IPS DF 6.9 (cell line): ENCODE results near the gene ARID1B.
"Not testable (repeated sequence)": the region's sequence is repeated elsewhere in the genome, so short reads cannot be mapped to it uniquely, and the experiment has no call there.

Experiments used
- DNase-seq: peaks from one replicate; pipeline ENCODE4 v3.0.0-alpha.2; 2013; ENCODE audit warnings: low read depth, low spot score
- H3K27ac ChIP-seq: one replicate; pipeline ENCODE4 v1.5.1; 2013; ENCODE audit warnings: low read length, control low read depth
- H3K27me3 ChIP-seq: 2 replicates; pipeline ENCODE4 v1.6.1; 2013; ENCODE audit warnings: mild to moderate bottlenecking, low read length; ENCODE audit not compliant: control insufficient read depth, insufficient read depth
- H3K36me3 ChIP-seq: 2 replicates; pipeline ENCODE4 v1.6.1; 2013; ENCODE audit warnings: low read length; ENCODE audit not compliant: control insufficient read depth, insufficient read depth
- H3K4me1 ChIP-seq: 2 replicates; pipeline ENCODE4 v1.6.1; 2013; ENCODE audit warnings: low read length; ENCODE audit not compliant: control insufficient read depth, insufficient read depth
- H3K4me3 ChIP-seq: 2 replicates; pipeline ENCODE4 v1.5.1; 2013; ENCODE audit warnings: mild to moderate bottlenecking, low read length
- H3K9me3 ChIP-seq: 2 replicates; pipeline ENCODE4 v1.6.1; 2013; ENCODE audit warnings: low read length, inconsistent platforms; ENCODE audit not compliant: control insufficient read depth, insufficient read depth
- WGBS: extraction: QIAGEN DNeasy Blood & Tissue Kit; methylation state at CpG from one replicate; pipeline ENCODE4 v1.1.7; 2013; ENCODE audit warnings: mixed read lengths, missing lambda C conversion rate; ENCODE audit not compliant: insufficient read length, insufficient coverage; 5-methylcytosine and 5-hydroxymethylcytosine counted together

The ARID1B gene

DNA sequence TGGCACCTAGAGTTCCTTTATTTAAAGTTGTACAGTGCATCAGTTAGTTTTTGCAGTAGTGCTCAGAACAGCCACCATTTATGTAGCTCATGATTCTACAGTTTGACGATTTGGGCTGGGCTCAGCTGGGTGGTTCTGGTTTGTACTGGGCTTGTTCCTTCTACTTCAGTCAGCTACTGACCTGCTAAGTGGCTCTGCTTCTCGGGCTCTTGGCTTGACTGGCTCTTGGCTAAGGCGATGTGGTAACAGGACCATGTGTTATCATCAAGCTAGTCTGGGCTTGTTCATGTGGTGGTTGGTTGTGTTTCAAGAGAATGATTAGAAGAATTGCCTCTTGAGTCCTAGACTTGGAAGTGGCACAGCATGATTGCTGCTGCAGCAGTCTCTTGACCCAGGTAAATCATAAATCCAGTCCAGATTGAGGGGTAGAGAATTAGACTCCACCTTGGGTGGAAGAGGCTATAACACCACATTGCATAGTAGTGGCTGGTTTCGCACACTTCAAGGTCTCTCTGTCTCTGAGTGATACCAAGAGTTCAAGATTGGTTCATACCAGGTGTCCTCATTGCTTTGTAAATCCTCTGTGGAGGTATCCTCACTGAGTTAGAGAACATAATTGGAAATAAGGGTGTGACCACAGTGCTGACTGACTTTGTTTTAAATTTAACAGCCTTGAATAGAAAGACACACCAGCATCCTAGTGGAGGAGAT, 253.0 kb downstream of the ARID1B start:
- H3K27ac ChIP-seq = no peak overlapping the region
- H3K27me3 ChIP-seq = no peaks in the 10 kb centered on the region
- no peak for DNase-seq
- WGBS = no CpG with 5 or more reads among the region's 4 CpGs
- no peaks in the 10 kb centered on the region for H3K36me3 ChIP-seq
- H3K9me3 ChIP-seq = no peaks in the 10 kb centered on the region
- H3K4me3 ChIP-seq = no peak overlapping the region
- no peaks in the 10 kb centered on the region for H3K4me1 ChIP-seq

DNA sequence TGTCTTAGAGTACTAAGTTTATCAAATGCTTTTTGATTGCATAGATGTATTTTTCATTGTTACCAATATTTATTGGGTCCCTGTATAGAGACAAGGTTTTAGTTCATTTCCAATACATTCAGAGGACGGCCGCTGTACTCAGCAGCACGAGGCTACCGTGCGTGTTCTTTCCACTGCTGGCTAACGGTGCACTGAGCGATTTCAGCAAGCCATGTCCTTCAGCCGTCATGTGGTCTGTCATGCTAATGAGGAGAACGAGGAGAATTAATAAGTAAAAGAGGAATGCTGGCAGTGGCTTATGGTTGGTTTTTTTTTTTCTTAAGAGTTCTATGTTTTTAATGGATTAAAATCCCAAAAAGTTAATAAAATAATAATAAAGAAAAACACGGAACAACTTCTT, 253.6 kb downstream of the ARID1B start:
- H3K36me3 ChIP-seq = no peaks in the 10 kb centered on the region
- no peak for DNase-seq
- H3K27ac ChIP-seq = no peak overlapping the region
- no CpG with 5 or more reads among the region's 10 CpGs for WGBS
- no peak overlapping the region for H3K4me3 ChIP-seq
- H3K4me1 ChIP-seq = no peaks in the 10 kb centered on the region
- no peaks in the 10 kb centered on the region for H3K27me3 ChIP-seq
- no peaks in the 10 kb centered on the region for H3K9me3 ChIP-seq

DNA sequence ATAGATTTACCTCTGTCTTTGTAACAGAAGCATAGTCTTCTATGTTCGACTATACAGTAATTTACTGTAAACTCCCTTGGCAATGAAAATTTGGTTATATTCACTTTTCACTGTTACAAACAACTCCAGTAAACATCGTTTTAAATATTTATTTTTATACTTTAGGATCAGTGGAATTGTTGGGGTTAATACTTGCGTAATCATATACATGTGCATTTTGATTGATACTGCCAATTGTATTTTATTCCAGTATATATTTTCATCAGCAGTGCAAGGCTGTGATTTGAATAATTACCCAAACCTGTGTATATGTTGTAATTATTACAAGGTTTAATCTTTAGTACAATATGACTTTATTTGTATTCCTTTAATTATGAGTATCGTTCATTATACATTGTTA, 255.7 kb downstream of the ARID1B start:
- Histone ChIP-seq H3K9me3 (no peaks in the 10 kb centered on the region), H3K27me3 (no peaks in the 10 kb centered on the region), H3K4me1 (peaks cover 5% of the 10 kb centered on the region; the same call in 1 of the 2 replicates), H3K27ac (no peak overlapping the region), H3K36me3 (no peaks in the 10 kb centered on the region), H3K4me3 (no peak overlapping the region)
- DNase-seq = no peak
- no CpG with 5 or more reads among the region's 4 CpGs for whole genome bisulfite sequencing

DNA sequence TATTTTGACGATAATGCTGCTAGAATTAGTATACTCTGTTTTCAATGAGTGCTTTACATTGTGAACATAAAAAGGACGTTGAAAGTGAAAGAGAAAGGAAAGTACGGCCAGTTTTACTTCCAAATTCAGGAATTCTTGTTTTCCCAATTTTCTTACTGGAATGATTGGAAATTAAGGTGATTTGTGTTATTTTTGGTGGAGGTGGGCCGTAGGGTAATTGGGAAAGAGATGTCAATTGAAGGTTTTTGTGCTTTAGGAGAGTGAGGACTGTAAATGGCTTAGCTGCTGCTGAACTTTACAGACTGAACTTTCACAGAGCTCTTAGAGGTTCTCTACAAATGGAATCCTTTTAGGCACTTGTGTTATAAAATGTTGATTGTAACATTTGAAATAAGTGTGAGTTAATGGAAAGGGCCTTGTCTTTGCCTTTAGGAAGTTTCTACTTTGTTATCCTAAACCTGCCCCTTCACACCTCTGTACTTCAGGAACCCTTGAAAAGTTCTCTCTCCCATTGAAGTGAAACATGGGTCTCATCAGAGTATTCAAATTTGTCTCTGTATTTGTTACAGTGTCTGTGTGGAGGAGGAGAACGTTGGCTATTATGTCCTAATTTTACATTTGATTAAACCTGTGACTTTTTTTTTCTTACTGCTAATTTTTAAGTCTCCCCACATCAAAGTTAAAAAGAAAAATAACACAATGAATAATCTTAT, 256.4 kb downstream of the ARID1B start:
- peaks cover 5% of the 10 kb centered on the region; the same call in 1 of the 2 replicates for H3K4me1 ChIP-seq
- no peak for DNase-seq
- H3K9me3 ChIP-seq = no peaks in the 10 kb centered on the region
- H3K36me3 ChIP-seq = no peaks in the 10 kb centered on the region
- H3K27ac ChIP-seq = no peak overlapping the region
- H3K27me3 ChIP-seq = no peaks in the 10 kb centered on the region
- 100% methylated on average over 1 of the region's 5 CpGs for WGBS
- no peak overlapping the region for H3K4me3 ChIP-seq

DNA sequence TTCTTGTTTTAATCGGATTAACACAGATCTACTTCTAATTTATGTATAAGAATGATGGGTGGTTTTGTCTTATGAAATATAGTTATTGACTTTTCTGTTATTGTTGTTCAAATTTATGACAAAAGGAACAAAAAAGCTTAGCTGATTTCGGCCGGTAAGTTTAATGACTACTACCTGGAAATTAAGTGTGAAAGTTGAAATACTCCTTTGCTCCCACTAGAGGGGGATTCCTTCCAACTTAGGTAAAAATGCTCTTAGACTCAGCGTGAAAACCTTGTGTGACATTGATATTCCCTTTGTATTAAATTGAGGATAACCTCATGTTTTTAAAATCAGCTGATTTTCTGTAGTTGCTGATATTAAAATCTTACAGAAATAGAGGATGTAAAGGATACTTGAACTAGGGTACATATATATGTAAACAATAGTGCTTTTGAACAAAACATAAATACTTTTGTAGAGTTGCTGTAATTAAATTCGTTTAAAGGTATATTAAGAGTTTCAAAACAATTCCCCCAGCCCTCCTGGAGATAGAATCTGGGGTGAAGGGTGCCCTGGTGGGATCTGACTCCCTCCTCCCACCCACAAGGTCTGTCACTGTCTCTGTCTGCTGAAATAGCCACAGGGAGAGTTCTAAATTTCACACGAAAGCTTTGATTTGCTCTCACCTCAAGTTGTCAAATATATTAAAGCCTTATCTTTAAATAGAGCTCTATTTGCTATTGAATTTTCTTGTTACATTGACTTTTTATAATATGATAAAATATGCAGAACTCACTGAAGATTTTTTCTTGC, 257.5 kb downstream of the ARID1B start:
- peaks cover 5% of the 10 kb centered on the region; the same call in 1 of the 2 replicates for H3K4me1 ChIP-seq

DNA sequence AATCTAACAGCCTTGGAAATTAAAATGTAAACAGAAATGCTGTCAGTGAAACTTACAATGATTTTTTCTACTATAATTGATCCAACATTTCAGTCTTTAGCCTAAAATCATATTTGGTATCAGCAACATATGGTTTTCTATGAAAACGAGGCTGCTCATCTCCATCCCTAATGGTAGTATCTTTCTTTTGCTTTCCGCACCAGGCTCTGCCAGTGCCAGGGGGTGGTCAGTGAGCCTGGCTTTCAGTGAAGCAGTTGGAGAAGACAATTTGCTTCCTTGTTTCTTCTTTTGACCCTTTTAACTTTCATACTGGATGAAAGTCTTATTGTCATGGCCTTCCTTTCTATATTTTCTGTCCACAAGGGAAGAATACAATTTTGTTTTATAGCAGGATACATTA, 258.4 kb downstream of the ARID1B start:
- no peaks in the 10 kb centered on the region for H3K27me3 ChIP-seq
- H3K27ac ChIP-seq = no peak overlapping the region
- no peak for DNase-seq
- no peaks in the 10 kb centered on the region for H3K9me3 ChIP-seq
- peaks cover 5% of the 10 kb centered on the region; the same call in 1 of the 2 replicates for H3K4me1 ChIP-seq
- no CpG with 5 or more reads among the region's 2 CpGs for WGBS
- no peaks in the 10 kb centered on the region for H3K36me3 ChIP-seq
- H3K4me3 ChIP-seq = no peak overlapping the region

More for the DNA sequence above, 257.5 kb downstream of the ARID1B start:
- Histone ChIP-seq H3K9me3 (no peaks in the 10 kb centered on the region), H3K27ac (no peak overlapping the region), H3K4me3 (no peak overlapping the region), H3K36me3 (no peaks in the 10 kb centered on the region), H3K27me3 (no peaks in the 10 kb centered on the region)
- WGBS = no CpG with 5 or more reads among the region's 6 CpGs
- DNase-seq = no peak

DNA sequence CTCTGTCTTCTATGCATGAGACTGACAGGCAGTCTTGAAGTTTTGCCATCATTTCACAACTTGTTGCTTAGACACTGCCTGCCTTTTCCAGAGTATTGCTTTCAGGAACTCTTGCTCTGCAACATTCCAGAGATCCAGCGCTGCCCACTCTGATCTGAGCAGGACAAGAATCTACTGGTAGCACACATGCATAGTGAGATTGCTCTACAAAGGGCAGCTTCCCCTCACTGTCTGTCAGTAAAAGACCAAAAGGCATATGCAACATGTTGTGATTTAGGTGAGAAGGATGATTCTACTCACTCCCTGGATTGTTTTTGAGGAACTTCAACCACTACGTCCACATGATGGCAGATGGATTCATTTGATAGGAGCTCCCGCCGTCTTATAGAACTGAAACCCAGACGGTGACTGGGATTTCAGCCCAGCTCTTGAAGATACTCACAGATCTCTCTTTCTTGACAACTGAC, 259.1 kb downstream of the ARID1B start:
- WGBS = no CpG with 5 or more reads among the region's 5 CpGs
- H3K27me3 ChIP-seq = no peaks in the 10 kb centered on the region
- DNase-seq = no peak

DNA sequence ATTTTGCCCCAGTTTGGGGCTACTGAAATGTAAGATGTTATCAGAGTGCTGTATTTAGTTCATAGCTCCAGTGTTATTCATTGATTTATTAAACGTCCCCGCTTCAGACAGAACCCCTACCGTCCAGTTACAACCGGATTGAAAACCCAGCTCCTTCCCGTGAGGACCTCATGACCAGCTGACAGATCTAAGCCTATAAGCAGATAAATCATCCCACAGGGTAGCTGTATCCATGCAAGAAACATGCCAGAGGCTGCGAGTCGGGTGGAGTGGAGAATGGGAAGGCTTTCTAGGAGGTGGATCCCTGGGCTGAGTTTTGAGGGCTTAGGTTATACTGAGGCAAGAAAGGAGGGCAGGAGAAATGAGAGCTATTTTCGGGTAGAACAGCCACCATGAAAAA, 260.0 kb downstream of the ARID1B start:
- no peak for DNase-seq
- Histone ChIP-seq H3K9me3 (no peaks in the 10 kb centered on the region), H3K27me3 (no peaks in the 10 kb centered on the region), H3K27ac (no peak overlapping the region), H3K4me1 (peaks cover 5% of the 10 kb centered on the region; the same call in 1 of the 2 replicates), H3K4me3 (no peak overlapping the region), H3K36me3 (no peaks in the 10 kb centered on the region)
- WGBS = no CpG with 5 or more reads among the region's 8 CpGs

More for the DNA sequence above, 259.1 kb downstream of the ARID1B start:
- H3K36me3 ChIP-seq = no peaks in the 10 kb centered on the region
- no peak overlapping the region for H3K4me3 ChIP-seq
- H3K4me1 ChIP-seq = peaks cover 5% of the 10 kb centered on the region; the same call in 1 of the 2 replicates
- H3K27ac ChIP-seq = no peak overlapping the region
- H3K9me3 ChIP-seq = no peaks in the 10 kb centered on the region

DNA sequence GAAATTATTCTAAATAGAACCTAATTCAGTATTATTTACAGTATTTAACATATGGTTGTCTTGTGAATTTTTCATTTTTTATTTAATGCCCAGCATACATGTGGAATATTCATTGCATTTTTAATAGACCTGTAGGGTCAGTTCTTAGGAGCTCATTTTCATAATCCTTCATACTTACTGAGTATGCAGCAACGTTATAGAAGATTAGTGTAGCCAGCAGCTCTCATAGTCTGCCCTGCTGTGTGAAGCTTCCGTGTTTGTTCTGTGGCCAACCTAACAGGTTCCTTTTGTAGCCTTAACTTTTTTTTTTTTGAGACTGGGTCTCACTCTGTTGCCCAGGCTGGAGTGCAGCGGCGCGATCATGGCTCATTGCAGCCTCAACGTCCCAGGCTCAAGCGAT, 261.4 kb downstream of the ARID1B start:
- Histone ChIP-seq H3K4me3 (no peak overlapping the region), H3K27me3 (no peaks in the 10 kb centered on the region), H3K36me3 (no peaks in the 10 kb centered on the region), H3K4me1 (peaks cover 5% of the 10 kb centered on the region; the same call in 1 of the 2 replicates), H3K9me3 (no peaks in the 10 kb centered on the region), H3K27ac (no peak overlapping the region)
- DNase-seq = no peak
- WGBS = no CpG with 5 or more reads among the region's 7 CpGs

DNA sequence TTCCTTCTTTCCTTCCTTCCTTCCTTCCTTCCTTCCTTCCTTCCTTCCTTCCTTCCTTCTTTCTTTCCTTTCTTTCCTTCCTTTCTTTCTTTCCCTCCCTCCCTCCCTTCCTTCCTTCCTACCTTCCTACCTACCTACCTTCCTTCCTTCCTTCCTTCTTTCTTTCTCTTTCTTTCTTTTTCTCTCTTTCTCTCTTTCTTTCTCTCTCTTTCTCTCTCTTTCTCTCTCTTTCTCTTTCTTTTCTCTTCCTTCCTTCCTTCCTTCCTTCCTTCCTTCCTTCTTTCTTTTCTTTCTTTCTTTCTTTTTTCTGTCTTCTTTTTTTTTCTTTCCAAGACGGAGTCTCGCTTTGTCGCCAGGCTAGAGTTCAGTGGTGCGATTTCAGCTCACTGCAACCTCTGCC, 262.5 kb downstream of the ARID1B start:
- no CpG with 5 or more reads among the region's 4 CpGs for WGBS
- H3K27me3 ChIP-seq, DNase-seq, H3K9me3 ChIP-seq, H3K27ac ChIP-seq, H3K4me1 ChIP-seq, H3K36me3 ChIP-seq, H3K4me3 ChIP-seq: not testable (repeated sequence)
